ENCODE measurements around the gene ST6GALNAC6. TPM values are rescaled to one million over a fixed set of nuclear protein-coding genes. Genes with fewer than 3 reads are reported as not detected.
"Not testable (repeated sequence)": the region's sequence is repeated elsewhere in the genome, so short reads cannot be mapped to it uniquely, and the experiment has no call there.

Gene ST6GALNAC6
- total RNA-seq, 2 donors from 2014 or later: 61.7 to 124 TPM

- not testable (repeated sequence) for H3K9me3 Mint-ChIP-seq; H3K4me3 Mint-ChIP-seq; H3K36me3 Mint-ChIP-seq (ENCODE audit: low read depth); H3K27ac Mint-ChIP-seq; ATAC-seq (replicated peaks); H3K27me3 Mint-ChIP-seq; H3K4me1 Mint-ChIP-seq
These were observed 53.8 kb downstream of the ST6GALNAC6 start for GRCh38 chr9:127845619-127846018.

GRCh38 chr9:127844821-127845359, 54.5 kb downstream of the ST6GALNAC6 start:
- no peak for ATAC-seq (replicated peaks)
- Mint-ChIP-seq H3K36me3 (ENCODE audit: low read depth) (peaks cover 9% of the 10 kb centered on the region), H3K4me1 (peaks cover 5% of the 10 kb centered on the region), H3K9me3 (peaks cover 8% of the 10 kb centered on the region), H3K4me3 (no peak overlapping the region), H3K27ac (no peak overlapping the region), H3K27me3 (no peaks in the 10 kb centered on the region)

DNA sequence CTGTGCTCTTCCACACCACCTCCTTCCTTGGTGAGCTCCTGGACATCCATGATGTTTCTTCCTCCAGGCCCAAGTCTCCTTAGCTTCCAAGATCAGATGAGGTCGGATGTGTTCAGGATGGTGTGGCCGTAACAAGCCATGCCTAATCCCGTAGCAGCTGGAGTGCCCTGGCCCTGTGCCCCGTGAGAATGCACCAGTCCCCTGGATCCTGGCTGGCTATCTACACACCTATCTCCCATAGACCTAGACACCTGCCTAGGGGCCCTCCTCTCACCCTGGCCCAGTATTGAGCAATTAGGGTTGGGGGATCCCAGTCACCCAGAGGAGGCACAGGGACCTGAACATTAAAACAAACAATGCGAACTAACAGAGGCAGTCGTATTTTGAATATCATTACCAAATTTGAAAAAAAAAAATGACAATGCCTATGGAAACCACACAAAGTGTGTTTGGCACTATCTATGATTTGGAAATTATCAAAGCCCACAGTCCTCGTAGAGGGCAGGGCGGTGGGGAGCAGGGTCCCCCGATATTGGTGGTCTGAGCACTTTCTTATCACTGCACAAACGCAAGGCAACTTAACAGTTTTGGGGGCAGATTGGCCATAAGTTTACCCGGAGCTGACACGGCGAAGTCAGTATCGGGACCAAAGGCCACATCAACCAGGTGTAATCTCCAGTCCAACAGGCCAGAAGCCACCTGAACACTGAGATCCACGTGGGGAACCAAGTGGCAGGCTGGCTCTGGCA, 58.1 kb downstream of the ST6GALNAC6 start:
- Mint-ChIP-seq H3K27ac (no peak overlapping the region), H3K36me3 (ENCODE audit: low read depth) (no peaks in the 10 kb centered on the region), H3K9me3 (no peaks in the 10 kb centered on the region), H3K4me3 (no peak overlapping the region), H3K27me3 (no peaks in the 10 kb centered on the region), H3K4me1 (no peaks in the 10 kb centered on the region)
- ATAC-seq (replicated peaks): no peak

DNA sequence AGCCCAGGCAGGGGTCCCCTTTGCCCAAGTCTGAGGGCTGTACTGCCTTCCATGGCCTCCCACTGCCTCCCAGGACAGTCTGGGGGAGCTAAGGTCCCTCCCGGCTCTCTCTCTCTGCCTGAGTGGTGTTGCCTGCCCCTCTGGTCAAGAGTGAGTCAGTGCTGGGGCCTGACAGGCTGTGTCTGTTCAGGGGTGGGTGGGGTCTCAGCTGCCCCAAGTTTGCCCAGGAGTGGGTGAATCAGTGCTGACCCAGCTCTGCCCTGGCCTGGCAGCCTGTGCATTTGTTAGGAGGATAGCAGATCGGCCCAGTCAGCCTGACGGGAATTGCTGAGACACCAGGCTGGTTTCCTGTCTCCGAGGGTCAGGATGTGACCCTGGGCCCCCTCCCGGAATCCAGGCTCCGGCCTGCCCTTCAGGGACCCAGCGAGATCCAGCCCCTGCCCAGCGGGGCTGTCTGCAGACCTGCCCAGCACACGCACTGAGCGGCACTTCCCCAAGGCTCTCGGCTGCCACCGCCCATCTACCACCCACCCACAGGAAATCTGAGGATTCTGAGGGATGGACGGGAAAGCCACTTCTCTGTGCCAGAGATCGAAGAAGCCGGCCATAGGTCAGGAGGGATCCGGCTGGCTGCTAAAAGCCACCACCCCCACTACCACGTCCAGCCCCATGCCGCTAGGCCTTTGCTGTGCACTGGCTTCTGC, 60.9 kb downstream of the ST6GALNAC6 start:
- Mint-ChIP-seq H3K27me3 (no peaks in the 10 kb centered on the region), H3K9me3 (no peaks in the 10 kb centered on the region), H3K4me1 (peaks cover 4% of the 10 kb centered on the region), H3K36me3 (ENCODE audit: low read depth) (no peaks in the 10 kb centered on the region), H3K4me3 (no peak overlapping the region), H3K27ac (no peak overlapping the region)
- ATAC-seq (replicated peaks): no peak

DNA sequence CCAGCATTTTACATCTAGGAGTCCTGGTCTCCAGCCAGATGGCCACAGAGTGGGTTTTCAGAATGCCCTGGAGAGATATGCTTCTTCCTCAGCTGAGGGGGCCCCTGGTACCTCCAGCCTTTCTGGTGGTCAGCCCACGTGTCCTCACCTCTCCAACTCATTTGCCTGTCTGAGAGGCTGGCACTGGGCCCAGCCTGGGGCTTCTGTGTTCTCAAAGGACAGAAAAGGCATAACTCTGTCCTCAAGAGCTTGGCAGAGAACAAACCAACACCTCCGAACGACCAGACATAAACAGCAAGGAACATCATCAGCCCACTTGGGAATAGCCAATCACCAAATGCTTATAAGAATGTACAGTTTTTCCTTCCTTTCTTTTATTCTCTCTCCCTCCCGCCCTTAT, 62.1 kb downstream of the ST6GALNAC6 start:
- H3K36me3 Mint-ChIP-seq (ENCODE audit: low read depth): no peaks in the 10 kb centered on the region

DNA sequence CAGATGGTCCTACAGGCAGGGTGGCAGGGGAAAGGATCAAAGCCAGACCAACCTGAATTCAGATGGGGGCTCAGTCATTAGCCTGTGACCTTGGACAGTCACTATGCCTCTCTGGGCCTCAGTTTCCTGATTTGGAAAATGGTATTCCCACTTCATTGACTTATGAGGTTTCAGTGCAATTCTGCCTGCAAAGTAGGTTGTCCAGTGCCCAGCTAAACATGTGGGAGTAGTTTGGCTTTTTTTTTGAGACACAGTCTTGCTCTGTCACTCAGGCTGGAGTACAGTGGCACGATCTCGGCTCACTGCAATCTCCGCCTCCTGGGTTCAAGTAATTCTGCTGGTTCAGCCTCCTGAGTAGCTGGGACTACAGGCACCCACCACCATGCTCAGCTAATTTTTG, 62.8 kb downstream of the ST6GALNAC6 start:
- ATAC-seq (replicated peaks); H3K4me1 Mint-ChIP-seq; H3K9me3 Mint-ChIP-seq; H3K27ac Mint-ChIP-seq; H3K27me3 Mint-ChIP-seq; H3K4me3 Mint-ChIP-seq; H3K36me3 Mint-ChIP-seq (ENCODE audit: low read depth): not testable (repeated sequence)

More for the DNA sequence above, 62.1 kb downstream of the ST6GALNAC6 start:
- H3K9me3 Mint-ChIP-seq: no peaks in the 10 kb centered on the region
- no peak overlapping the region for H3K27ac Mint-ChIP-seq
- H3K27me3 Mint-ChIP-seq: no peaks in the 10 kb centered on the region
- peaks cover 4% of the 10 kb centered on the region for H3K4me1 Mint-ChIP-seq
- H3K4me3 Mint-ChIP-seq: no peak overlapping the region
- ATAC-seq (replicated peaks): no peak

GRCh38 chr9:127835991-127836516, 63.3 kb downstream of the ST6GALNAC6 start:
- Mint-ChIP-seq H3K4me3 (no peak overlapping the region), H3K27ac (no peak overlapping the region), H3K27me3 (no peaks in the 10 kb centered on the region), H3K9me3 (no peaks in the 10 kb centered on the region), H3K36me3 (ENCODE audit: low read depth) (no peaks in the 10 kb centered on the region), H3K4me1 (peaks cover 4% of the 10 kb centered on the region)
- ATAC-seq (replicated peaks): peak; percentile 62

Other genes starting within 250 kb of the ST6GALNAC6 start
- gene CFAP157, start 192.6 kb downstream of the ST6GALNAC6 start, total RNA-seq: under 1 TPM in 1 of 2 donors, not detected in 1; 0.13 TPM
- gene PTRH1, start 183.9 kb downstream of the ST6GALNAC6 start, total RNA-seq: 10 to 100 TPM in 1 of 2 donors, 1 to 10 TPM in 1; 6.5 to 13.5 TPM
- gene TTC16, start 183.5 kb downstream of the ST6GALNAC6 start, total RNA-seq: 1 to 10 TPM; 1.8 to 2.0 TPM
- gene TOR2A, start 164.3 kb downstream of the ST6GALNAC6 start, total RNA-seq: 10 to 100 TPM in 1 of 2 donors, 1 to 10 TPM in 1; 8.5 to 15.7 TPM
- gene SH2D3C, start 120.9 kb downstream of the ST6GALNAC6 start, total RNA-seq: 10 to 100 TPM; 27.6 to 46.8 TPM
- gene CDK9, start 113.6 kb downstream of the ST6GALNAC6 start, total RNA-seq: 10 to 100 TPM; 82.8 to 94.2 TPM
- gene FPGS, start 96.7 kb downstream of the ST6GALNAC6 start, total RNA-seq: 10 to 100 TPM; 56.7 to 95.6 TPM
- 10 to 100 TPM in 1 of 2 donors, 1 to 10 TPM in 1; 10.0 to 18.7 TPM for gene ENG, start 44.9 kb downstream of the ST6GALNAC6 start, total RNA-seq
- gene AK1, start 21.9 kb downstream of the ST6GALNAC6 start, total RNA-seq: 10 to 100 TPM; 23.2 to 79.0 TPM
- gene ST6GALNAC4, start 17.4 kb upstream of the ST6GALNAC6 start, total RNA-seq: 10 to 100 TPM; 19.6 to 19.8 TPM
- gene PIP5KL1, start 31.2 kb upstream of the ST6GALNAC6 start, total RNA-seq: 1 to 10 TPM; 2.6 to 3.7 TPM
- gene DPM2, start 38.3 kb upstream of the ST6GALNAC6 start, total RNA-seq: 10 to 100 TPM; 29.4 to 54.5 TPM
- 10 to 100 TPM; 29.6 to 37.8 TPM for gene EEIG1, start 81.4 kb upstream of the ST6GALNAC6 start, total RNA-seq
- gene NAIF1, start 167.7 kb upstream of the ST6GALNAC6 start, total RNA-seq: 10 to 100 TPM in 1 of 2 donors, 1 to 10 TPM in 1; 9.0 to 15.0 TPM
- 10 to 100 TPM; 10.8 to 12.7 TPM for gene SLC25A25, start 168.6 kb upstream of the ST6GALNAC6 start, total RNA-seq
- gene PTGES2, start 228.1 kb upstream of the ST6GALNAC6 start, total RNA-seq: 10 to 100 TPM; 15.3 to 32.3 TPM
- not detected for gene LCN2, start 249.8 kb upstream of the ST6GALNAC6 start, total RNA-seq

Data from activated T-helper 17 cell treated with anti-CD3 and anti-CD28 coated beads, Interleukin-2, amount 50 U/mL, for 72 hours (primary cell).